Glomerular visceral epithelial cell (primary cell): ENCODE data around the gene ADRM1.

ENCODE experiments used
- DNase-seq: peaks from one replicate; pipeline ENCODE4 v3.0.0-alpha.2; 2016; ENCODE audit errors: extremely low spot score

Gene ADRM1

DNA sequence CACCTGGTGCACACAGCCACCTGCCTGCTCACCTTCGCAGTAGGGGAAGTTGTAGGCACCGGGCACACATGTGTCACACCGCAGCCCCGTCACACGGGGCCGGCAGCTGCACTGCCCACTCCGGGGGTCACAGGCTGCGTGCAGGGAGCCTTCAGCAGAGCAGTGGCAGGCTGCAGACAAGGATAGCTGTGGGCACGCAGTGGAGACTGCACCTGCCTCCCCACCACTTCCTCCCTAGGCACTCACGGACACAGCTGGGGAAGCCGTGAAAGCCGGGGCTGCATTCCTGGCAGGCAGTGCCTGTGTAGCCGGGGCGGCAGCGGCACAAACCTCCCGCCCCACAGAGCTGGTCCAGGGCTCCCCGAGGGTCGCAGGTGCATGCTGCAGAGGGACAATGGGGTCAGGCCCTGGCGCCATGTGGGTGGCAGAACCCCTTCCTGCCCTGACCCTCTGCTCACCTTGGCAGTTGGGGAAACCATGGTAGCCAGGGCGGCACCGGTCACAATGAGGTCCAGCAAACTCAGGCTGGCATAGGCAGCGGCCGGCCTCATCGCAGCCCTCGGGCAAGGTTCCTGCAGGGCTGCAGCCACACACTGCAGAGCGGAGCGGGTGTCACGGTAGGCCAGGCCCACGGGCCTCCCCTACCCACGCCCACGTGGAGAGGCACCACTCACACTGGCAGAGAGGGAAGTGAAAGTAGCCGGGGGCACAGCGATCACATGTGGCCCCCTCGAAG lies 34.9 kb downstream of the ADRM1 start:
- no peak for DNase-seq

DNA sequence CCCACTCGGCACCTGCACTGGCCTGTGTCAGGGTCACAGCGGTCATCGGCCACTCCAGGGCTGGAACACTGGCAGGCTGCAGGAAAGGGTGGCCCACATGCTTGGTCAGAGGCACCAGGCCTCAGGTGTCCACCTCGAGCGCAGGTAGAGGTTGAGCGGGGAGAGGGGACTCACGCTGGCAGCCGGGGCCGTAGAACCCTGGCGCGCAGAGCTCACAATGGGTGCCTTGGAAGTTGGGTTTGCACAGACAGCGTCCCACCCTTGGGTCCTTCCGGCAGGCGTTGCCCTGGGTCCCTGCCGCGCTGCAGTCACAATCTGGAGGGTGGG lies 35.5 kb downstream of the ADRM1 start:
- no peak for DNase-seq

DNA sequence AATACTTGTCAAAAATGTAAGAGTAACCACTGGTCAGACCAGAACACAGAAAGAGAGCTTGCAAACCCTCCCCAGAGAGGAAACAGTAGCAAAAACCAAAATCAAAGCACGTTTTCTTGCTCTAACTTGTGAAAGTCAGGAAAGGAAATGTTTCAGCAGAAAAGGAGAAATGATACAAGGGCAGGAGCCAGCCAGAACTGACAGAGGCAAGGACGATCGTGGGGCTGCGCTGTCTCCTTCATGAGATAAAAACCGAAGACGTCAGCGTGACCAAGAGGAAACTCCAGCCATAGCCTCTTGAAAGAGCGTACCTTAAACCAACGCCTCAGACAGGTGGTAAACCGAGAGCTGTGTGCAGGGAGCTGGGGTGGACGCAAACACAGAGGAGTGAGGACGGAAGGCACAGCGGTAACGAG lies 36.9 kb downstream of the ADRM1 start:
- no peak for DNase-seq

DNA sequence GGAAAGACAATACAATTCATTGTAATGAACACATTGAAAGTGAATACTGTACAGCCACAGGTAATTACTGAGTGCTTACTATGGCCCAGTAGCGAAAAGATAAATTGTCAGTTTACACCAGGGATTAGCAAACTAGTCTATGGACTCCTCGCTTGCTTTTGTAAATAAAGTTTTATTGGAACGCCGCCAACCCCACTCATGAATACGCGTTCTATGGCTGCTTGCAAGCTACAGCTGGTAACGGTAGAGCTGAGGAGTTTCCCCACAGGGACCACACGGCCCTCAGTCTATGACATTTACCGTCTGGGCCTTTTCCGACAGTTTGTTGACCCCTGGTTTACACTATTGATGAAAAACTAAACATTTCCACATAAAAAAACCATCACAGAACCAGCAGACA lies 40.1 kb downstream of the ADRM1 start:
- no peak for DNase-seq

DNA sequence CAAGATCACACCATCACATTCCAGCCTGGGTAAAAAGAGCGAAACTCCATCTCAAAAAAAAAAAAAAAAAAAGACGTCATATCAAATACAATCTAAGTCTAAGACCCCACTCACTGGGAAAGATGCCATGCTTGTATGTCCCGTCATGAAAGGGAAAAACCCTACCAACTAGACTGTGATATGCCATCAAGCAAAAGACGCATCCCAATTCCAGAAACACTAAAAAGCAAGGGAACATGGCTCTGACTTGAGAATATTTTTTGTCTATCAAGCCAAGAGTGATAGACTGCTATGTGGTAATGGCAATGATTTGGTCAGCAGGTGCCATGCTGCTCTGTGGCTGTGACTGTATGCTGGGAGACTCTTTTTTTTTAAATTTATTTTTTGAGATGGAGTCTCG lies 41.3 kb downstream of the ADRM1 start:
- DNase-seq: no peak

DNA sequence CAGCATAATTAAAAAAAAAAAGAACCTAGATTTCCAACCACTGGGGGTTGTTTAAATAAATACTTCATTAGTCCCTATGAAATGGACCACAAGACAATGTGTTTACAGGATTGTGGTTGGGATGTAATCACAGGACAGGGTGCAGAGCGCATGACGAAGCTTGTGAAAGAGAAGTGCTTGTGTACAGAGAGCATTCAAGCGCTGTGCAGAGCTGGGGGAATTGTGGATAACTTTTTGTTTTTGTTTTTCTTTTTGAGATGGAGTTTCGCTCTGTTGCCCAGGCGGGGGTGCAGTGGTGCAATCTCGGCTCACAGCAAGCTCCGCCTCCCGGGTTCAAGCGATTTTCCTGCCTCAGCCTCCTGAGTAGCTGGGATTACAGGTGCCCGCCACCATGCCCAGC lies 42.0 kb downstream of the ADRM1 start:
- no peak for DNase-seq

DNA sequence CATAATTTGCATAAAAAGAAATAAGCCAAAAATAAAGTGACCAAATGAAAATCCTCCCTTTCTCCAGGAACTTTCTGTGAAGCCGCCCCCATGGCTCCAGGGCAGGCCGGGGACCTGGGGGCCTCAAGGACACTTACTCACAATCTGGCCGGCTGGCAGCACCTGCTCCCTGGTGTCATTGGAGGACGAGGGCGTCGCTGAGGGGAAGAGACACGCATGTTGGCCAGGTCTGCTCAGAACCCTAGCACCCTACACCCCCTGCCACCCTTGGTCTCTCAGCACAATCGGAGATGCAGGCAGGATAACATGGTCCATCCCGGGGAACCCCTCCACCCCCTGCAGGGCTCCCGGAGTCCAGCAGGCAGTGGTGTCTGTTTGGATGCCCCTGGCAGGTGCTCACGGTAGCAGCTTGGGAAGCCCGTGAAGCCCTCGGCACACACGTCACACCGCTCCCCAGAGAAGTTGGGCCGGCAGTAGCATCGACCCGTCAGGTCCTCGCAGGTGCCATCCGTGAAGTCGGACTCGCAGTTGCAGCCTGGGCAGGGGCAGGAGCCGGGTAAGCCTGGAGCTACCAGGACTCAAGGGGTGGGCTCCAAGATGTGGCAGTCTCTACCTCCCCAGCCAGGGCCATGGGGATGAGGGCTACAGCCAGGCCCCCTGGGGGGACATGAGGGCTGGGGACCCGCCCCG lies 43.0 kb downstream of the ADRM1 start:
- no peak for DNase-seq

DNA sequence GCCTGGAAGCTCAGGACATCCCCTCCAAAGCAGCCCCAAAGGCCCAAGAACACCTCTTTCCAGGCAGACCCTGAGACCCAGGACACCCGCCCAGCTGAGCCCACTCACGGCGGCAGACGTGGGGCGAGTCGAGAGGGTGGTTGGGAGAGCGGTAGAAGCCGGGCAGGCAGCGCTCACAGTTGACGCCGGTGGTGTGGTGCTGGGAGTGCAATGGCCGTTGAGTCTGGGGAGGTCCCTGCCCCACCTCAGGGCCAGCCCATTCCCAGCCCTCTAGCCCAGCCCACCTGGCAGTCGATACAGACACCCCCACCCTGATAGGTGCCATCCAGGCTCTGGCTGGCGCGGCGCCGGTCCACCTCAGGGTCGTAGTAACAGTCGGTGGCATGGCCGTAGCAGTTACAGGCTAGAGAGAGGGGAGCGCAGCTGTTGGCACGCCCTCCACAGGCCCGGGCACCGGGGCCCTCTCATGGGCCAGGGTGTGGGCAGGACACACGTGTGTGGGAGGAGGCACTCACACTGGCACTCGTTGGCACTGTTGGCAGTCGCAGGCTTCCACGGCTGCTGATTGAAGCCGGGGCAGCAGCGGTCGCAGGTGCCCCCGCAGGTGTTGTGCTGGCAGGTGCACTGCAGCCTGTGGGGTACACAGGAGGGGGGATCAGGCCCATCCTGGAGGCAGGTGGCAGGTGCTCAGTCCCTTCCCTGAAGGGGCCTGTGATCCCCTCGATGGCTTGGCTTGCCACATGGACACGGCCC lies 43.8 kb downstream of the ADRM1 start:
- no peak for DNase-seq

DNA sequence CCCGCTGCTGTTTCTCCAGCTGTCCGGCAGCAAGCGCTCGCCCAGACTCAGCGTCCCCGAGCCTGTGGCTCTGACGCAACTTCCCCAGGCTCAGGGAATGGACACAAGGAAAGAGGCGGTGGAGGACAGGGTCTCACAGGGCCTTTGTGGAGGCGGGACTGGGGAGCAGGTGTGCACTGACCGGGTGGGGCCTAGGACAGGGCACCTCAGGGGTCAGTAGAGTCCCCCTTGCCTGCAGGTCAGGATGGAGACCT lies 44.3 kb downstream of the ADRM1 start:
- DNase-seq: no peak

DNA sequence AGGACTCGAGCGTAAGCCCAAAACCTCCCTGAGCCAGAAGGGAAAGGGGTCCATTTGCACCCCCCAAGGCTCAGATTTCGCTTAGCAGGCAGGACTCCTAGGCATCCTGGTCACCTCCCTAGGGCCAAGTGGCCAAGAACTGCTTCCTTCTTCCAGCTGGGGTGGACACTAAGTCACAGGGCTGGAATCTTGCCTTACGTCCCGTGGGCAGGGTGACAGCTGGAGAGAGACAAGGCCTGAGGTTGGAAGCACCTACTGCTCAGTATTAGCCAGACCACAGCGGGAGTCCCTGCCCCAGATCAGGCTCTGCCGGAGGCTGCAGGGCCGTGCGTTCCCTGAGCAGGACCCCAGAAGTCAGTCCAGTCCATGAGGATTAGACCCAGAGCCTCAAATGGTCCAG lies 44.6 kb downstream of the ADRM1 start:
- no peak for DNase-seq

DNA sequence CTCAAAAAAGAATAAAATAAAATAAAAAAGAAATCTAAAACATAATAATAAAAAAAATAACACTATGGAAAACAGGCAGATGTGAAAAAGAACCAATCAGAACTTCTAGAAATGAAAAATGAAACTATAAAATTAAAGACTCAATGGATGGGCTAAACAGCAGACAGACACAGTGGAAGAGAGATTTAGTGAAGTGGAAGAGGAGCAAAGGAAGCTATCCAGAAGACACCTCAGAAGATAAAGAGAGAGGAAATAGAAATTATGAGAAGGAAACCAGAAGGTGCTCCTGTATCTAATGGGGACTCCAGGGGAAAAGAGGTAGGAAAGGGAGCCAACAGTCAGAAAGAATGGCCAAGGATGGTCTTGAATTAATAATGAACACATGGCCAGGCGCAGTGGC lies 45.8 kb downstream of the ADRM1 start:
- DNase-seq: no peak

DNA sequence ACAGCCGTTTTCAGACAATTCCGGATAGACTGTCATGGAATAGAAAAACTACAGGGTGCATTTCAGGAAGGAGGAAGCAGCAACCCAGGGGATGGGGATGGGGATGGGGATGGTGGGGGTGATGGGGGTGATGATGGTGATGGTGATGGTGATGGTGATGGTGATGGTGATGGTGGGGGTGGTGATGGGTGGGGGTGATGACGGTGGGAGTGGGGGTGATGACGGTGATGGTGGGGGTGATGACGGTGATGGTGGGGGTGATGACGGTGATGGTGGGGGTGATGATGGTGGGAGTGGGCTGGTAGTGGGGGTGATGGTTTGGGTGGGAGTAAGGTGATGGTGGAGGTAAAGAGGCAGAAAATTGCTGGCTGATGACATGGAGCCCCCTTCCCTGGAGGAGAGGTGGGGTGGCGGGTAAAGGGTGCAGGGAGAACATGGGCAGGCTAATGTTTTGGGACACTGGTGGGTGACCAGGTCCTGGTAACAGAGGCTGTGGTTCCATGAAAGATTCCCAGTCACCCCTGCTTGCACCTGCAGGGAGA lies 46.8 kb downstream of the ADRM1 start:
- no peak for DNase-seq

DNA sequence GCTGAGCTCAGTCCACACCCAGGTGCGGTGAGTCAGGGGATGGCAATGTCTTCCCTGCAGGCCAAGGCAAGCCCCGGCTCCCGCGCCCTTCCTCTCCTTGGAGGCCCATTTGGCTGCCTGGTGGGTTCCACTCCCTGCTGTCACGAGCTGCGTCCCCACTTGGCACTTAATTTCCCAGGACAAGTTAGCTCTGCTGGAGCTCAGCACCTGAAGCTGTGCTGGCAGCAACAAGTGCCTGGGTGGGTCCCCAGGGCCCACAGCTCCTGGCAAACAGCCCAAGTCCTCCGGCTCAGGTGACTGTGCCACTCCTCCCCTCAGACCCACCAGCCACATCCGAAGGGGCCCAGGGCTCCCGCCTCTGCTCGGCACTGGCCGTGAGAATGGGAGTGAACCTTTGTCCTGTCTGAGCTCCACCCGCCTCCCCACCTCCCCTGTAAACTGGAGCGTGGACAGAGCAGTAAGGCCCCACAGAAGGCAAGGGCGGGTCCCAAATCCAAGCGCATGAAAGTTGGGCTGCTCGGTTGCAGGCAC lies 47.4 kb downstream of the ADRM1 start:
- peak; percentile 81 for DNase-seq

DNA sequence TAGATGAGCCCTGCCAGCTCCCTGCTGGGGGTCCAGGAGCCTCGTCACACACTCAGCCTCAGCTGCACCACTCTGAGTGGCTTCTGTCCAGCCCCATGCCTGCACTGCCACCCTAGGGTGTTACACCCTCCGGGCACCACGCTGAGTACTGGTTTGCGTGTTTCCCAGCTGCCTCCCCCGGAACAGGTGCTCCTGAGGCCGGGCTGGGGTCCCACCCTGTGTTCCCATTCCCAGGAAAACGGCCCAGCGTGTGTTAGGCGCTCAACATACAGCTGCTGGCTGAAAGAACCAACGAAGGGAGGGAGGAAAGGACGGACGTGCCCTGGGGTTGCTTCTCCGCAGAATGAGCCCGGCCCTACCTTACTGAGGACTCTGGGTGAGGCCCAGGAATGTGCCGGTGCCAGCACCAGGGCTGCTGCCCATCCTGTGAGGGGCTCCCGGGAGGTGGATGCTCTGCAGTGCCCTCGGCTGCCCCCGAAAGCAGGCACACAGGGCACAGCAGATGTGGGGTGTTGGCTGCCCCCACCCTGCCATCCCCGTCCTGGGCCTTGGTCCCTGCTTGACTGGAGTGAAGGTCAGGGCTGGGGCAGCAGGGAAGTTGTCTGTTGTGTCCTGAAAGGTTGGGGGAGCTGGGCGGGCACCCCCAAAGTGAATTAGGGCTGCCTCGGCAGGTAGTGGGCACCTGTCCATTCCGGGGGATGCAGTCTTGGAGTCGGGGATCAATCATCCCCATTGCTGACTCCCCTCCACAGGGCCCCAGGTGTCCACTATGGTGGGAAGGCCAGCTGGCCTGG lies 48.0 kb downstream of the ADRM1 start:
- no peak for DNase-seq

DNA sequence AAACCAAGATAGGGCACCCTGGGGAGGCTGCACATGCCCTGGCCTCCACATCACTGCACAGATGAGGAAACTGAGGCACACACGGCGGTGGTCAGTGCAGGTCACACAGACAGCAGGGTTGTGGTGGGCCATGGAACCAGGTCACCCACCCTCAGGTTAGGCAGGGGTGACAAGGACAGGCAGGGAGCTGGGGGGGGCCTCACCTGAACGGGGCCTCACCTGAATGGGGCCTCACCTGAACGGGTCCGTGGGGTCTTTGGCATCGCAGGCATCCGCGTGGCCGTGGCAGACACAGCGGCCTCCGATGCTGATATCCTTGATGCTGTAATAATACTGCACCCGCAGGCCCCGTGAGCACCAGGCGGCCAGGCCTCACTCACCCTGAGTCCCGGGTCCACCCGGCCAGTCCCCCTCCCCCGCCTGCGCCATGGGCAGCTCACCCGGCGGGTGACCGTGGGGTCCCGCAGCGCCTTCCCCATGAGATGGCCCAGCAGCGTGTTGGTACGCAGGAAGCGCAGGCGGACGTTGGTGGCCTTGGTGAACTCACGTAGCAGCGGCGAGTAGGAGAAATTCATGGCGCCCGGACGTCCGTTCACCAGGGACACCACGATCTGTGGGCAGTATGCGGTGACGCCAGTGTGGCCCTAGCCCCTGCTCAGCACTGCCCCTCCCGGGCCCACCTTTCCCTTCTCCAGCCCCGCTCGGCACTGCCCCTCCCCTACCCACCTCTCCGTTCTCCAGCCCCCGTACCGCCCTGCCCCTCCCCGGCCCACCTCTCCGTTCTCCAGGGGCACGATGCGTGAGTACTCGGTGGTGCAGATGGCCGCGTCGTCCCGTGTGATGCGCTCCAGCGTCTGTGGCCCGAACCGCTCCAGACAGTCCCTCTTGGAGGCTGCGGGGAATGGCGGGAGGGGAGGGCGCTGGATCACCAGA lies 48.9 kb downstream of the ADRM1 start:
- no peak for DNase-seq

DNA sequence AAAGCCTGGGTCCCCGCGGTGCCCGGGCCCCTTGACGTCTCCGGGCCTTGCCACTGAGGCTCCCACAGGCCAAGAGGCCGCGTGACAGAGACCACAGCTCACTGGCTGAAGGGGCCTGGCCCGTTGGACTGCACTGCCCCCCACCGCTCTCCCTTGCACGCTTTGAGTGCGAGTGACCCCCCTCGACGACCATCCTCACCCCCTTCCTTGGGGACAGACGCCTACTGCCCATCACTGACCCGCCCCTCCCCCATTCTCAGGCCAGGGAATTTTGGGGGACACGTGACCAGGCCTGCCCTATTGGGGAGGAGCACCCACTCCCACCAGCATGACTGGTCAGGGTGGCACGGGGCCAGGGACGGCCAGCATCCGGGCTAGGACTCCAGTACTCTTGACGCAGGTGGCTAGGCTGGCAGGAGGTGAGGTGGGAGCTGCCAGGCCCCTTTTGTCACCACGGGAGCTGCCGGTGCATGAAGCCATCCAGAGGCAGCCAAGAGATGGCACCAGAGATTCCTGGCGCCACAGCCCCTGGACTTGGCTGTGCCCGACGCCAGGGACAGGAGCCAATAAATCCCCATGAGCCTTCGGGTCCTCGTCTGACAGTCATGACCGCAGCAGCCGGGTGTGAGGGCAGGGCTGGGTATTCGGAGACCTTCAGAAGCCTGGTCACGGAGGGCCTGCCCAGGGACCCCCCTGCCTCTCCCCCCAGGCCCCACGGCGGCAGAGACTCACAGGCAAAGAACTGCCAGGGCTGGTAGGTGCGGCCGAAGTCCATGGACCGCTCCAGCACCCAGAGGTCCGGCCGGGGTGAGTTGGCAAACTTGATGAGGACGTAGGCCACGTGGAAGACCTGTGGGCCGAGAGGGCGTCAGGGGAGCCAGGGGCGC lies 49.8 kb downstream of the ADRM1 start:
- no peak for DNase-seq

DNA sequence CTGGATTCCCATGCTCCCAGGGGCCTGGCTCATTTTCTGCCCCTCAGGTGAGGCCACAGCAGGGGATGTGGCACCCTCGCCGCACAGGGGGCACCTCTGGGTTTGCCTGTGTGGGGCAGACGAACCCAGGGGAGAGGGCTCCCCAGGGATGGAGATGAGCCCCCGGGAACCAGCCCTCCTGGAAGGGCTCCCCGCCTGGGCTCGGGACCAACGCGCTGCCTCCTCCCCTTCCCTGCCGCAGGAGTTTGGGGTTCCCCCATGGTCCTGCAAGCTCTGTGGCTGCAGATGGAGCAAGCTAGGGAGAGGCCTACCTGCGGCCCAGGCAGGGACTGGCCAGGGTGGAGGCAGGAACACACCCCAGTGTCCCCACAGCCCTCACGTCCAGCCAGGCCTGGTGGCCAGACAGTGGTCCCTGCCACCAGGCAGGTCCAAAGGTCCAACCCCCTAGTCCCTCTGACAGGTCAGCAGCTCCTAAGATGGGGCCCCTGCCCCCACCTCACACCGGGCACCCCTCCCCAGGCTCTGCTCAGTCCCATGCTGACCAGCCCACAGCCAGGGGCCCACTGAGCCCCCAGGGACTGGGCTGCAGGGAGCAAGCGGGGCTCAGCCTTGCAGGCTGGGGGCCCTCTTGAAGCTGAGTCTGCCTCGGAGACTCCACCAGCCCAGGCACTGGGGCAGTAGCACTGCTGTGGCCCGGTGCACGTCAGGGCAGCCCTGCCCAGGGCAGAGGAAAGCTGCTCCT lies 50.7 kb downstream of the ADRM1 start:
- DNase-seq: no peak

DNA sequence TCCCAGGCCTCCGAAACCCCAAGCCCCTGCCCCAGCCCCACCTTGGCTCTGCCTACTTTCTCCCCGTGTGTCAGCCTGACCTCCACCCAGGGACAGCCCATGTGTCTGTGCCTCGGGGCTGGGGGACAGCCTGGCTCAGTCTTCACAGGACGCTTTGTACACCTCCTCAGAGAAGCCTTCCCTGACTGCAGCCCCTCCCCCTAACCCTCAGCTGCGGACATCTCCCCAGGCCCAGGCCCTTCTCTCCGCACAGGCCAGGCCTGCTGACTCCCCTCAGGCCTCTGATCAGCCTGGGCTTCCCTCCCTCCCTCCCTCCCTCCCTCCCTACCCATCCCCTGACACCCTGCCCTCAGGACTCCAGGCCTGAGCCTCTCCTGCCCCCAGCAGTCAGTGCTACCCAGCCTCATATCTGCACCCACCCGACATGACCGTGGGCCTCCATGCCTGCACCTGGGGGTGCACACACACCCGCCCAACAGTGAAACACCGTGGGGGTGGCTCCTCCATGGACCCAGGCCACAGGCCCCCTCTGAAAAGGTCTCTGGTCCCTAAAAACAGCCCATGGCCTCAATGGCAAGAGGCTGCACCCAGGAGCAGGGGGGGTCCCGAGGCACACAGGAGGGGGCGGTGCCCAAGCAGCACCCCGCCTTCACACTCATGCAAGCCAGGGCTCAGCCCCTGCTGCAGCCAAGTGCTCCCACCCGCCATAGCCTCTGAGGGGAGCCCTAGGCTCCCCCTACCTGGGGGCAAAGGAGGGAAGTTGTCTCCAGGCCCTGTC lies 51.4 kb downstream of the ADRM1 start:
- no peak for DNase-seq
